Liver (tissue), 9 donors: Measurements from ENCODE around the gene CGNL1. TPM values are rescaled to one million over a fixed set of nuclear protein-coding genes. Genes with fewer than 3 reads are reported as not detected.

Experiments used
- DNase-seq: peaks from one replicate; pipeline ENCODE4 v3.0.0-alpha.2; 2017; ENCODE audit warnings: low spot score
- H3K27ac ChIP-seq, 2 donors: one replicate each; pipeline ENCODE4 v1.7.0; 2013; ENCODE audit warnings: inconsistent platforms in 2 of 2, low read length in 2 of 2, control low read depth in 1 of 2, low read depth in 1 of 2, mild to moderate bottlenecking in 1 of 2
- H3K27me3 ChIP-seq, 4 donors: one replicate each; pipeline versions ENCODE4 v1.6.1 to v1.7.0; 2013; ENCODE audit warnings: low read length in 3 of 4, inconsistent platforms in 1 of 4, mild to moderate bottlenecking in 1 of 4, moderate library complexity in 1 of 4; ENCODE audit not compliant: control insufficient read depth in 4 of 4, insufficient read depth in 4 of 4
- H3K36me3 ChIP-seq, 4 donors: one replicate each; pipeline versions ENCODE4 v1.6.1 to v1.7.0; 2013; ENCODE audit warnings: low read length in 3 of 4, mild to moderate bottlenecking in 3 of 4, low read depth in 1 of 4, moderate library complexity in 1 of 4; ENCODE audit not compliant: control insufficient read depth in 4 of 4, insufficient read depth in 3 of 4
- H3K4me1 ChIP-seq, 4 donors: one replicate each; pipeline versions ENCODE4 v1.6.1 to v1.7.0; 2013; ENCODE audit warnings: low read length in 3 of 4, mild to moderate bottlenecking in 3 of 4, moderate library complexity in 1 of 4; ENCODE audit not compliant: control insufficient read depth in 4 of 4, insufficient read depth in 4 of 4
- H3K4me3 ChIP-seq, 3 donors: one replicate each; pipeline versions ENCODE4 v1.6.1 to v1.7.0; 2013; ENCODE audit warnings: low read length in 3 of 3, control low read depth in 1 of 3, low read depth in 1 of 3, mild to moderate bottlenecking in 1 of 3
- H3K9ac ChIP-seq, 2 donors: one replicate each; pipeline ENCODE4 v1.7.0; 2013; ENCODE audit warnings: low read length in 2 of 2, mild to moderate bottlenecking in 2 of 2, moderate library complexity in 2 of 2, control low read depth in 1 of 2, low read depth in 1 of 2
- H3K9me3 ChIP-seq, 4 donors: one replicate each; pipeline versions ENCODE4 v1.6.1 to v1.7.0; 2013; ENCODE audit warnings: low read length in 3 of 4; ENCODE audit not compliant: control insufficient read depth in 4 of 4
- EGR1 ChIP-seq, 2 donors: IDR thresholded peaks; 2 replicates each; pipeline ENCODE4 v1.6.1; 2016 to 2018; ENCODE audit warnings: antibody characterized with exemption in 2 of 2, low read depth in 2 of 2
- FOXA1 ChIP-seq: IDR thresholded peaks from 2 replicates; pipeline ENCODE4 v1.6.1; 2016; ENCODE audit warnings: antibody characterized with exemption
- FOXA2 ChIP-seq: IDR thresholded peaks from 2 replicates; pipeline ENCODE4 v1.6.1; 2016; ENCODE audit warnings: antibody characterized with exemption
- GABPA ChIP-seq, 2 donors: IDR thresholded peaks in 1 of 2; conservative IDR thresholded peaks in 1 of 2; 2 replicates each; pipeline ENCODE4 v1.6.1; 2016; ENCODE audit warnings: antibody characterized with exemption in 2 of 2, mild to moderate bottlenecking in 1 of 2, moderate library complexity in 1 of 2
- HNF4A ChIP-seq, 2 donors: conservative IDR thresholded peaks; 2 replicates each; pipeline ENCODE4 v1.6.1; 2016; ENCODE audit warnings: antibody characterized with exemption in 2 of 2, mild to moderate bottlenecking in 2 of 2
- HNF4G ChIP-seq: IDR thresholded peaks from 2 replicates; pipeline ENCODE4 v1.6.1; 2016; ENCODE audit warnings: antibody characterized with exemption
- JUND ChIP-seq, 2 donors: IDR thresholded peaks; 2 replicates each; pipeline ENCODE4 v1.6.1; 2016; ENCODE audit warnings: antibody characterized with exemption in 2 of 2
- RAD21 ChIP-seq, 2 donors: IDR thresholded peaks; 2 replicates each; pipeline ENCODE4 v1.6.1; 2016; ENCODE audit warnings: antibody characterized with exemption in 2 of 2, mild to moderate bottlenecking in 2 of 2
- RXRA ChIP-seq, 2 donors: IDR thresholded peaks; 2 replicates each; pipeline ENCODE4 v1.6.1; 2017 to 2018; ENCODE audit warnings: antibody characterized with exemption in 2 of 2, mild to moderate bottlenecking in 1 of 2
- TAF1 ChIP-seq: conservative IDR thresholded peaks from 2 replicates; pipeline ENCODE4 v1.6.1; 2016; ENCODE audit warnings: antibody characterized with exemption, mild to moderate bottlenecking
- YY1 ChIP-seq: IDR thresholded peaks from 2 replicates; pipeline ENCODE4 v1.6.1; 2016; ENCODE audit warnings: antibody characterized with exemption, mild to moderate bottlenecking
- WGBS: extraction: QIAGEN DNeasy Blood & Tissue Kit; methylation state at CpG from one replicate; pipeline ENCODE4 v1.1.7; 2013; 5-methylcytosine and 5-hydroxymethylcytosine counted together
- polyA plus RNA-seq, 2 donors: library from polyadenylated mRNA; stranded (reverse) in 1 of 2; unstranded in 1 of 2; fragments of 200-250 nt in 1 of 2; fragments of >200 nt in 1 of 2; fragmentation: Nextera tagmentation in 1 of 2; extraction: Ambion mirVana in 1 of 2; gene quantifications; one replicate each; pipeline versions ENCODE4 v1.2.1 to v1.2.3, GENCODE V29; 2013 to 2015
- total RNA-seq, 2 donors: library from RNA; depleted of rRNA; stranded (reverse); fragments of >200 nt; gene quantifications; one replicate each; pipeline ENCODE4 v1.2.3, GENCODE V29; 2014
- TF ChIP-seq, protein P1 (sequence below): IDR thresholded peaks from 2 replicates; pipeline ENCODE4 v1.6.1; 2016; ENCODE audit warnings: antibody characterized with exemption
- TF ChIP-seq, protein P2 (sequence below): fragments of 150-350 bp; IDR thresholded peaks from 2 replicates; pipeline ENCODE4 v1.5.1; 2017; ENCODE audit warnings: improper control_type of control experiment, low read depth, low read length; ENCODE audit not compliant: missing input control
- TF ChIP-seq, protein P3 (sequence below): IDR thresholded peaks from 2 replicates; pipeline ENCODE4 v1.6.1; 2016; ENCODE audit warnings: antibody characterized with exemption
- TF ChIP-seq, protein P4 (sequence below): IDR thresholded peaks from 2 replicates; pipeline ENCODE4 v1.6.1; 2016; ENCODE audit warnings: antibody characterized with exemption
- TF ChIP-seq, protein P5 (sequence below): IDR thresholded peaks from 2 replicates; pipeline ENCODE4 v1.6.1; 2016; ENCODE audit warnings: antibody characterized with exemption, mild to moderate bottlenecking
- donor health status: healthy.
- donor health status: healthy.
- donor health status: healthy.
- donor health status: healthy.
- donor health status: healthy.

Gene CGNL1
- total and polyA plus RNA-seq, 4 donors: 12.0 to 31.9 (median 16.1) TPM

DNA sequence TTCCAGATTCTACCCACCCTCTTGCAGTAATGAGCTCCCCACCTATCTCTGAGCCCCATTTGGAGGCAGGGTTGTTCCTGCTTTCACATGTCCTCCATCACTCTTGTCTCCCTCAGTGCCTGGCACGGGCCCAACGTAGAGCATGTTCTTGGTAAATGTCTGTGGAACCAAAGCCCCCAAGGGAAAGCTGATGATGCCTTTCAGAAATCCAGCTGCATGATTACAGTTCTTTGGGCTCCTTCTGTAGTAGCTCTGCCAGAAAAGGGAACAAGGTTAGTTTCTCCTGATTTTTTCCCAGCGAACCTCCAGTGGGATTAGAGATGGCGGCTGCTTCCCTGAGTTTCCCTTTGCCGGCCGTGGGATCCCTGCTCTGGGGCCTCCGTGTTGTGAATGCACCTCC, 39.3 kb downstream of the CGNL1 start:
- no peak overlapping the region for H3K27ac ChIP-seq
- no peaks in the 10 kb centered on the region for H3K27me3 ChIP-seq
- no peak for TF ChIP-seq FOXA1
- TF ChIP-seq RXRA (IDR thresholded peaks at IDR 0.05): no peak
- TF ChIP-seq HNF4G: no peak
- no peak for TF ChIP-seq FOXA2
- no peak for TF ChIP-seq RAD21 (IDR thresholded peaks at IDR 0.05)
- TF ChIP-seq JUND (IDR thresholded peaks at IDR 0.05): no peak
- no peak for TF ChIP-seq EGR1 (IDR thresholded peaks at IDR 0.05; ENCODE audit: low read depth in 2 of 2)
- no peaks in the 10 kb centered on the region for H3K9me3 ChIP-seq
- H3K4me1 ChIP-seq: peaks cover 4 to 39% (median 21%) of the 10 kb centered on the region in 4 donors
- H3K9ac ChIP-seq: no peak overlapping the region
- no peak overlapping the region for H3K4me3 ChIP-seq
- no peaks in the 10 kb centered on the region for H3K36me3 ChIP-seq
- DNase-seq: no peak
- WGBS: 94% methylated on average over 7 of the region's 7 CpGs

DNA sequence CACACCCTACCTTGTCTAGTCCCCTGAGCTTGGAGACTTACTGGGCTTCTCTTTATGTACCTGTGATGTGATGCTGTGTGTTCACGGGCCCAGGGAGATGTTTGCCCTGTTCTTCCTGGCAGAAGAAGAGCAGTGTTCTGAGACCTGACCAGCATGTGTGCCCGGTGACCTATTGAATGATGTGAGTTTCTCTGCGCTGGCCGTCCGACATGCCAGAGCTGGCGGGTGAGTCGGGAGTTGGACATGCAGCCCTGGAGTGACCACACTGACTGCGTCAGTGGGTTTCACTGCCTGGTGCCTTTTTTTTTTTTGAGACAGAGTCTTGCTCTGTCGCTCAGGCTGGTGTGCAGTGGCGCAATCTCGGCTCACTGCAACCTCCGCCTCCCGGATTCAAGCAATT, 42.3 kb downstream of the CGNL1 start:
- 60% methylated on average over 13 of the region's 13 CpGs for WGBS

More for the DNA sequence above, 42.3 kb downstream of the CGNL1 start:
- peak overlapping the region; percentile 83 to 91 for H3K27ac ChIP-seq
- TF ChIP-seq, protein P1, sequence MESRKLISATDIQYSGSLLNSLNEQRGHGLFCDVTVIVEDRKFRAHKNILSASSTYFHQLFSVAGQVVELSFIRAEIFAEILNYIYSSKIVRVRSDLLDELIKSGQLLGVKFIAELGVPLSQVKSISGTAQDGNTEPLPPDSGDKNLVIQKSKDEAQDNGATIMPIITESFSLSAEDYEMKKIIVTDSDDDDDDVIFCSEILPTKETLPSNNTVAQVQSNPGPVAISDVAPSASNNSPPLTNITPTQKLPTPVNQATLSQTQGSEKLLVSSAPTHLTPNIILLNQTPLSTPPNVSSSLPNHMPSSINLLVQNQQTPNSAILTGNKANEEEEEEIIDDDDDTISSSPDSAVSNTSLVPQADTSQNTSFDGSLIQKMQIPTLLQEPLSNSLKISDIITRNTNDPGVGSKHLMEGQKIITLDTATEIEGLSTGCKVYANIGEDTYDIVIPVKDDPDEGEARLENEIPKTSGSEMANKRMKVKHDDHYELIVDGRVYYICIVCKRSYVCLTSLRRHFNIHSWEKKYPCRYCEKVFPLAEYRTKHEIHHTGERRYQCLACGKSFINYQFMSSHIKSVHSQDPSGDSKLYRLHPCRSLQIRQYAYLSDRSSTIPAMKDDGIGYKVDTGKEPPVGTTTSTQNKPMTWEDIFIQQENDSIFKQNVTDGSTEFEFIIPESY: no peak
- TF ChIP-seq, protein P2, sequence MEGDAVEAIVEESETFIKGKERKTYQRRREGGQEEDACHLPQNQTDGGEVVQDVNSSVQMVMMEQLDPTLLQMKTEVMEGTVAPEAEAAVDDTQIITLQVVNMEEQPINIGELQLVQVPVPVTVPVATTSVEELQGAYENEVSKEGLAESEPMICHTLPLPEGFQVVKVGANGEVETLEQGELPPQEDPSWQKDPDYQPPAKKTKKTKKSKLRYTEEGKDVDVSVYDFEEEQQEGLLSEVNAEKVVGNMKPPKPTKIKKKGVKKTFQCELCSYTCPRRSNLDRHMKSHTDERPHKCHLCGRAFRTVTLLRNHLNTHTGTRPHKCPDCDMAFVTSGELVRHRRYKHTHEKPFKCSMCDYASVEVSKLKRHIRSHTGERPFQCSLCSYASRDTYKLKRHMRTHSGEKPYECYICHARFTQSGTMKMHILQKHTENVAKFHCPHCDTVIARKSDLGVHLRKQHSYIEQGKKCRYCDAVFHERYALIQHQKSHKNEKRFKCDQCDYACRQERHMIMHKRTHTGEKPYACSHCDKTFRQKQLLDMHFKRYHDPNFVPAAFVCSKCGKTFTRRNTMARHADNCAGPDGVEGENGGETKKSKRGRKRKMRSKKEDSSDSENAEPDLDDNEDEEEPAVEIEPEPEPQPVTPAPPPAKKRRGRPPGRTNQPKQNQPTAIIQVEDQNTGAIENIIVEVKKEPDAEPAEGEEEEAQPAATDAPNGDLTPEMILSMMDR: no peak
- TF ChIP-seq, protein P3, sequence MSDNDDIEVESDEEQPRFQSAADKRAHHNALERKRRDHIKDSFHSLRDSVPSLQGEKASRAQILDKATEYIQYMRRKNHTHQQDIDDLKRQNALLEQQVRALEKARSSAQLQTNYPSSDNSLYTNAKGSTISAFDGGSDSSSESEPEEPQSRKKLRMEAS: peak; percentile 51
- TF ChIP-seq HNF4A (conservative IDR thresholded peaks at IDR 0.05): peak; percentile 9 to 74
- TF ChIP-seq JUND (IDR thresholded peaks at IDR 0.05): no peak
- peak; percentile 48 for TF ChIP-seq FOXA2
- no peak for TF ChIP-seq HNF4G
- no peak for TF ChIP-seq EGR1 (IDR thresholded peaks at IDR 0.05; ENCODE audit: low read depth in 2 of 2)
- peak in 1 of 2 donors; percentile 35 for TF ChIP-seq RAD21 (IDR thresholded peaks at IDR 0.05)
- TF ChIP-seq, protein P4, sequence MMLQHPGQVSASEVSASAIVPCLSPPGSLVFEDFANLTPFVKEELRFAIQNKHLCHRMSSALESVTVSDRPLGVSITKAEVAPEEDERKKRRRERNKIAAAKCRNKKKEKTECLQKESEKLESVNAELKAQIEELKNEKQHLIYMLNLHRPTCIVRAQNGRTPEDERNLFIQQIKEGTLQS: no peak
- peak in 1 of 2 donors; percentile 84 for TF ChIP-seq RXRA (IDR thresholded peaks at IDR 0.05)
- TF ChIP-seq FOXA1: peak; percentile 13
- no peak for TF ChIP-seq GABPA (IDR thresholded peaks at IDR 0.05 in 1 of 2, conservative IDR thresholded peaks at IDR 0.05 in 1 of 2)
- TF ChIP-seq TAF1: no peak
- TF ChIP-seq YY1: peak; percentile 58
- TF ChIP-seq, protein P5, sequence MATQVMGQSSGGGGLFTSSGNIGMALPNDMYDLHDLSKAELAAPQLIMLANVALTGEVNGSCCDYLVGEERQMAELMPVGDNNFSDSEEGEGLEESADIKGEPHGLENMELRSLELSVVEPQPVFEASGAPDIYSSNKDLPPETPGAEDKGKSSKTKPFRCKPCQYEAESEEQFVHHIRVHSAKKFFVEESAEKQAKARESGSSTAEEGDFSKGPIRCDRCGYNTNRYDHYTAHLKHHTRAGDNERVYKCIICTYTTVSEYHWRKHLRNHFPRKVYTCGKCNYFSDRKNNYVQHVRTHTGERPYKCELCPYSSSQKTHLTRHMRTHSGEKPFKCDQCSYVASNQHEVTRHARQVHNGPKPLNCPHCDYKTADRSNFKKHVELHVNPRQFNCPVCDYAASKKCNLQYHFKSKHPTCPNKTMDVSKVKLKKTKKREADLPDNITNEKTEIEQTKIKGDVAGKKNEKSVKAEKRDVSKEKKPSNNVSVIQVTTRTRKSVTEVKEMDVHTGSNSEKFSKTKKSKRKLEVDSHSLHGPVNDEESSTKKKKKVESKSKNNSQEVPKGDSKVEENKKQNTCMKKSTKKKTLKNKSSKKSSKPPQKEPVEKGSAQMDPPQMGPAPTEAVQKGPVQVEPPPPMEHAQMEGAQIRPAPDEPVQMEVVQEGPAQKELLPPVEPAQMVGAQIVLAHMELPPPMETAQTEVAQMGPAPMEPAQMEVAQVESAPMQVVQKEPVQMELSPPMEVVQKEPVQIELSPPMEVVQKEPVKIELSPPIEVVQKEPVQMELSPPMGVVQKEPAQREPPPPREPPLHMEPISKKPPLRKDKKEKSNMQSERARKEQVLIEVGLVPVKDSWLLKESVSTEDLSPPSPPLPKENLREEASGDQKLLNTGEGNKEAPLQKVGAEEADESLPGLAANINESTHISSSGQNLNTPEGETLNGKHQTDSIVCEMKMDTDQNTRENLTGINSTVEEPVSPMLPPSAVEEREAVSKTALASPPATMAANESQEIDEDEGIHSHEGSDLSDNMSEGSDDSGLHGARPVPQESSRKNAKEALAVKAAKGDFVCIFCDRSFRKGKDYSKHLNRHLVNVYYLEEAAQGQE: peak; percentile 59
- peaks cover 9 to 48% (median 27%) of the 10 kb centered on the region in 4 donors for H3K4me1 ChIP-seq
- no peaks in the 10 kb centered on the region for H3K36me3 ChIP-seq
- peak overlapping the region in 1 of 2 donors; percentile 32 for H3K9ac ChIP-seq
- no peaks in the 10 kb centered on the region for H3K27me3 ChIP-seq
- no peak for DNase-seq
- H3K9me3 ChIP-seq: no peaks in the 10 kb centered on the region
- no peak overlapping the region for H3K4me3 ChIP-seq
